GM10248 (cell line): ENCODE measurements around the gene MKNK2.
"Not testable (repeated sequence)": the region's sequence is repeated elsewhere in the genome, so short reads cannot be mapped to it uniquely, and the experiment has no call there.

ENCODE experiments used
- CTCF ChIA-PET: fragments of 300-600 bp; sonication (Branson Sonifier 250); formaldehyde crosslinking; extraction: SDS; loops from one replicate; lab custom pipeline; 2021; ENCODE audit warnings: antibody characterized with exemption; lab: Yijun Ruan, JAX
- POLR2A ChIA-PET: fragments of 350-650 bp; sonication (Branson Sonifier 250); formaldehyde crosslinking; extraction: SDS; loops from one replicate; lab custom pipeline; 2020; ENCODE audit warnings: antibody characterized with exemption; lab: Yijun Ruan, JAX
- DNase-seq: peaks from one replicate; pipeline ENCODE4 v3.0.0; 2012; ENCODE audit errors: extremely low spot score
- CTCF ChIP-seq: IDR thresholded peaks from 2 replicates; pipeline ENCODE4 v1.5.1; 2012; ENCODE audit warnings: mild to moderate bottlenecking, low read depth; ENCODE audit errors: extremely low read depth, missing control alignments, control extremely low read depth

MKNK2 gene

DNA sequence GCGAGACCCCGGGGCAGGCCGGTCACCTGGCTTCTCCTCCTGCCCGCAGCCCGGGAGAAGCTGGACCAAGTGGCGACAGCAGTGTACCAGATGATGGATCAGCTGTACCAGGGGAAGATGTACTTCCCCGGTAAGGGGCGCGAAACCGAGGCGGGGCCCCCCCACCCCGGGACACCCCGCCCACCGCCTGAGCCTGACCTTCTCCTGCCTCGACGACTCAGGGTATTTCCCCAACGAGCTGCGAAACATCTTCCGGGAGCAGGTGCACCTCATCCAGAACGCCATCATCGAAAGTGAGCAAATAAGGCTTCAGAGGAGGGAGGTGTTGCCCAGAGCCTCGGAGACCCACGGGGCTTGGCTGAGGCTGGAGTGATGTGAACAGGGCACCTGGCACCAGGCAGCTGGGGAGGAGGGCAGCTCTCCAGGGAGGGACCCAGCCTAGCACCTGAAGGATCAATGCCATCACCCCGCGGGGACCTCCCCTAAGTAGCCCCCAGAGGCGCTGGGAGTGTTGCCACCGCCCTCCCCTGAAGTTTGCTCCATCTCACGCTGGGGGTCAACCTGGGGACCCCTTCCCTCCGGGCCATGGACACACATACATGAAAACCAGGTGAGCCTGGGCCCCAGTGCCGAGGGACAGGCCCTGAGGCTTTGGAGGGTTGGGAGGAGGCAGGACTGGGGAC, 46.3 kb upstream of the MKNK2 start:
- POLR2A ChIA-PET: interaction anchor here (0.5 to 0.6 kb wide), 2 partner anchors 31 to 1958 kb away, joined by 3 read pairs; no protein-coding TSS in a partner anchor
- CTCF ChIA-PET: interaction anchor here (1.1 kb wide), 1 partner anchor 9 kb away, joined by 4 read pairs; no protein-coding TSS in a partner anchor
- no peak for TF ChIP-seq CTCF
- peak; percentile 69 for DNase-seq

DNA sequence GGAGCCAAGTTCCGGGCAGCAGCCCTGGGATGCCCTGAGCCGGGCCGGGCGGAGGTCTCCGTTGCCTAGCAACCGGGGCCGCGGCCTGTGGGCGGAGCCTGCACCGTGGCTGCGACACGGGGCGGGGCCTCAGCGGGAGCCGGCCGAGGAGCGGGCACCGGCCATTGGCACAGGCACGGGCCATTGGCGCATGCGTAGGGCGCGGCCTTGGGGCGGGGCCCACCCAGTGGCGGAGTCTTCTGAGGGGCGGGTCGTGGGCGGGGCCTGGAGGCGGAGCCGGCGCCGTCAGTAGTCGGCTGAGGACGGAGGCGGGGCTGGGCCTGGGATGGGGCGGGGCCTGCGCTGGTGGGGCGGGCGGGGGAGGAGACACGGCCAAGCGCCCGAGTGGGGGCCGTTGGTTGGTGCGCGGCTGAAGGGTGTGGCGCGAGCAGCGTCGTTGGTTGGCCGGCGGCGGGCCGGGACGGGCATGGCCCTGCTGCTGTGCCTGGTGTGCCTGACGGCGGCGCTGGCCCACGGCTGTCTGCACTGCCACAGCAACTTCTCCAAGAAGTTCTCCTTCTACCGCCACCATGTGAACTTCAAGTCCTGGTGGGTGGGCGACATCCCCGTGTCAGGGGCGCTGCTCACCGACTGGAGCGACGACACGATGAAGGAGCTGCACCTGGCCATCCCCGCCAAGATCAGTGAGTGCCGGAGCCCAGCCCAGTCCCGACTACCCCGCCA, 45.6 kb upstream of the MKNK2 start, which contains the start of gene IZUMO4:
Gene IZUMO4 (plus strand): TSS at position 436 of the 723 bp plus-strand sequence. CDS start 31 bp downstream, at position 467.
- ChIA-PET CTCF (interaction anchor here (1.1 to 2.0 kb wide), 2 partner anchors 9 kb away, joined by 4 to 7 read pairs; no protein-coding TSS in a partner anchor), POLR2A (interaction anchor here (0.6 kb wide), 1 partner anchor 1958 kb away, joined by 3 read pairs; no protein-coding TSS in a partner anchor)
- peak; percentile 36 for TF ChIP-seq CTCF

GRCh38 chr19:2096034-2096479, 45.0 kb upstream of the MKNK2 start, which contains the start of gene MOB3A:
MOB3A (minus strand) TSS chr19:2096326; CDS start chr19:2078560, 17,766 bp downstream.
- no peak for DNase-seq
- POLR2A ChIA-PET: interaction anchor here (0.7 to 2.0 kb wide), 2 partner anchors 38 to 44 kb away, joined by 3 to 6 read pairs; no protein-coding TSS in a partner anchor
- CTCF ChIA-PET: interaction anchor here (1.1 to 2.0 kb wide), 3 partner anchors 9 to 12 kb away, joined by 3 to 7 read pairs (median 6); no protein-coding TSS in a partner anchor
- TF ChIP-seq CTCF: peak; percentile 61

More for the DNA sequence above, 45.6 kb upstream of the MKNK2 start, which contains the start of gene IZUMO4:
- DNase-seq: peak; percentile 99

DNA sequence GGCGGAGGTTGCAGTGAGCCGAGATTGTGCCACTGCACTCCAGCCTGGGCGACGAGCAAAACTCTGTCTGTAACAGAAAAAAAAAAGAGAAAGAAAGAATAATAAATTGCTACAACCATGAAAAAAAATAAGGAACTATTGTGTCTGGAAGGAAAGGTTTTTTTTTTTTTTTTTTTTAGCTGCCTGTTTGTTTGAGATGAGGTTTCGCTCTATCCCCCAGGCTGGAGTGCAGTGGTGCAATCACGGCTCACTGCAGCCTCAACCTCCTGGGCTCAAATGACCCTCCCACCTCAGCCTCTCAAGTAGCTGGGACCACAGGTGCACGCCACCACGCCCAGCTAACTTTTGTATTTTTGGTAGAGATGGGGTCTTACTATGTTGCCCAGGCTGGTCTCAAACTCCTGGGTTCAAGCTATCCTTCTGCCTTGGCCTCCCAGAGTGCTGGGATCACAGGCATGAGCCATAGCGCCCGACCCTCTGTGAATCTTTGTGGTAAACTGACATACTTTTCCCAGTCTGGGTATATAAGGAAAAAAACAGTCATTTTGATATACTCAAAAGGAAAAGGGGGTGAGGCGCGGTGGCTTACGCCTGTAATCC, 41.0 kb upstream of the MKNK2 start:
- ChIA-PET POLR2A (interaction anchor here (0.6 to 1.2 kb wide), 3 partner anchors 115 to 189 kb away, joined by 3 to 5 read pairs (median 4); no protein-coding TSS in a partner anchor), CTCF (interaction anchor here (1.5 to 1.6 kb wide), 2 partner anchors 20 to 49 kb away, joined by 4 read pairs; no protein-coding TSS in a partner anchor)
- DNase-seq: not testable (repeated sequence)

DNA sequence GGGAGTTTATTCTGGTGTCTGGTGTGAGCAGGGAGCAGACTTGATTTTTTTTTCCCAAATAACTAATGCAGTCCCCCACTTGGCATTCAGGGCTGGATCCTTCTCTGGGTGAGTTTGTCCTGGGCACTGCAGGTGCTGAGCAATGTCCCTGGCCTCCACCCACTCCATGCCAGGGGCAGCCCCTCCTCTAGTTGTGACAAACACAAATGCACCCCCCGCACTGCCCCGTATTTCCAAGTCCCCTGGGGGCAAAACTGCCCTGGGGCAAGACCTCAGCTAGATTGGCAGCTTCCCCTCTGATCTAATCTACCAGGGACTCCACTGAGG, 38.6 kb upstream of the MKNK2 start:
- ChIA-PET POLR2A (interaction anchor here (0.6 to 1.4 kb wide), 6 partner anchors 38 to 428 kb away, joined by 3 to 7 read pairs (median 3); partner anchors contain the start of gene GADD45B), CTCF (interaction anchor here (1.1 to 1.6 kb wide), 2 partner anchors 49 to 136 kb away, joined by 3 read pairs; no protein-coding TSS in a partner anchor)
- no peak for DNase-seq
- TF ChIP-seq CTCF: no peak

DNA sequence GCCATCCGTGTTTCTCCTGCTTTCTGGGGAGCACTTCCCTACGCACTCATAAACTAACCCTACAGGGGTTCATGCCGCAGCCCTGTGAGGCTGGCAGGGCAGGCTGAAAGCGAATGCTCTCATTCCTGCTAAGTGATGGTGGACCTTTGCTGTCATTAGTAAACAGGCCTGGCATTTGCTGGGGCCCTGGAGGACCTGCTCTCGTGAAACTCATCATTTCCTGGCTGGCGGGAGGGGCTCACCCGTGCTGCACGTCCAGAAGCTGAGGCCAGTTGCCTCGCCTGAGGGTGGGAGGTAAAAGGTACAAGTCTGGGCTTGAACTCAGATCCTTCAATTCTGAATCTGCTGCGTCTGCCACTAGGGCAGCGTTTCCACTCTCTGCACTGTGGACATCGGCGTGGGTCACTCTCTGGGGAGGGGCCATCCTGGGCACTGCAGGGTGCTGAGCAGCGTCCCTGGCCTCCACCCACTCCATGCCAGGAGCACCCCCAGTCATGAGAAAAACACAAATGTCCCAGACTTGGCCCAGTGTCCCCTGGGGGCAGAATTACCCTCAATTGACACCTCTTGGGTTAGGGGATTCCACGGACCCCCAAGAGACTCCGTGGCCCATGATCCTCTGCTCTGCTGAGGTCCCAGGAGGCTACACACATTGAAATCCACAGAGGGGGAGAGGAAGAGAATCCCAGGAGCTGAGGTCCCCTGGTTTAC, 38.1 kb upstream of the MKNK2 start:
- DNase-seq: peak; percentile 64
- ChIA-PET CTCF (interaction anchor here (1.6 kb wide), 2 partner anchors 46 to 136 kb away, joined by 3 read pairs; no protein-coding TSS in a partner anchor), POLR2A (interaction anchor here (0.6 to 1.4 kb wide), 5 partner anchors 37 to 428 kb away, joined by 3 to 4 read pairs (median 3); partner anchors contain the start of gene GADD45B)
- TF ChIP-seq CTCF: no peak
